ENCODE data around the gene BLOC1S1.

DNA sequence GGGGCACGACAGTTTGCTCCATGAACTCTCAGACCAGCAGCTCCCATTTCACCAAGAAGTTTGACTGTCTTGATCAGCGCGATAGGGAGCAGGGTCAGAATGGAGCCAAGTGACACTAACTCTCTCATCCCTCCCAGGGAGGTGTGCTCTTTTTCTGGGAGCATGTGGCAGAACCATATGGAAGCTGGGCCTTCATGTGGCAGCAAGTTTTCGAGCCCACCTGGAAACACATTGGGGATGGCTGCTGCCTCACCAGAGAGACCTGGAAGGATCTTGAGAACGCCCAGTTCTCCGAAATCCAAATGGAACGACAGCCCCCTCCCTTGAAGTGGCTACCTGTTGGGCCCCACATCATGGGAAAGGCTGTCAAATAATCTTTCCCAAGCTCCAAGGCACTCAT, 32.2 kb upstream of the BLOC1S1 start:
- TF ChIP-seq POLR2AphosphoS5 (IDR thresholded peaks at IDR 0.05; ENCODE audit: low read depth, low read length) (no peak), SIN3A (IDR thresholded peaks at IDR 0.05; ENCODE audit: borderline replicate concordance, insufficient read depth, low read depth, low read length) (no peak), TCF7L2 (IDR thresholded peaks at IDR 0.05; ENCODE audit: low read depth, low read length) (no peak)
- TF ChIP-seq, protein P1, sequence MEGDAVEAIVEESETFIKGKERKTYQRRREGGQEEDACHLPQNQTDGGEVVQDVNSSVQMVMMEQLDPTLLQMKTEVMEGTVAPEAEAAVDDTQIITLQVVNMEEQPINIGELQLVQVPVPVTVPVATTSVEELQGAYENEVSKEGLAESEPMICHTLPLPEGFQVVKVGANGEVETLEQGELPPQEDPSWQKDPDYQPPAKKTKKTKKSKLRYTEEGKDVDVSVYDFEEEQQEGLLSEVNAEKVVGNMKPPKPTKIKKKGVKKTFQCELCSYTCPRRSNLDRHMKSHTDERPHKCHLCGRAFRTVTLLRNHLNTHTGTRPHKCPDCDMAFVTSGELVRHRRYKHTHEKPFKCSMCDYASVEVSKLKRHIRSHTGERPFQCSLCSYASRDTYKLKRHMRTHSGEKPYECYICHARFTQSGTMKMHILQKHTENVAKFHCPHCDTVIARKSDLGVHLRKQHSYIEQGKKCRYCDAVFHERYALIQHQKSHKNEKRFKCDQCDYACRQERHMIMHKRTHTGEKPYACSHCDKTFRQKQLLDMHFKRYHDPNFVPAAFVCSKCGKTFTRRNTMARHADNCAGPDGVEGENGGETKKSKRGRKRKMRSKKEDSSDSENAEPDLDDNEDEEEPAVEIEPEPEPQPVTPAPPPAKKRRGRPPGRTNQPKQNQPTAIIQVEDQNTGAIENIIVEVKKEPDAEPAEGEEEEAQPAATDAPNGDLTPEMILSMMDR (IDR thresholded peaks at IDR 0.05), result no peak
- TF ChIP-seq, protein P2, sequence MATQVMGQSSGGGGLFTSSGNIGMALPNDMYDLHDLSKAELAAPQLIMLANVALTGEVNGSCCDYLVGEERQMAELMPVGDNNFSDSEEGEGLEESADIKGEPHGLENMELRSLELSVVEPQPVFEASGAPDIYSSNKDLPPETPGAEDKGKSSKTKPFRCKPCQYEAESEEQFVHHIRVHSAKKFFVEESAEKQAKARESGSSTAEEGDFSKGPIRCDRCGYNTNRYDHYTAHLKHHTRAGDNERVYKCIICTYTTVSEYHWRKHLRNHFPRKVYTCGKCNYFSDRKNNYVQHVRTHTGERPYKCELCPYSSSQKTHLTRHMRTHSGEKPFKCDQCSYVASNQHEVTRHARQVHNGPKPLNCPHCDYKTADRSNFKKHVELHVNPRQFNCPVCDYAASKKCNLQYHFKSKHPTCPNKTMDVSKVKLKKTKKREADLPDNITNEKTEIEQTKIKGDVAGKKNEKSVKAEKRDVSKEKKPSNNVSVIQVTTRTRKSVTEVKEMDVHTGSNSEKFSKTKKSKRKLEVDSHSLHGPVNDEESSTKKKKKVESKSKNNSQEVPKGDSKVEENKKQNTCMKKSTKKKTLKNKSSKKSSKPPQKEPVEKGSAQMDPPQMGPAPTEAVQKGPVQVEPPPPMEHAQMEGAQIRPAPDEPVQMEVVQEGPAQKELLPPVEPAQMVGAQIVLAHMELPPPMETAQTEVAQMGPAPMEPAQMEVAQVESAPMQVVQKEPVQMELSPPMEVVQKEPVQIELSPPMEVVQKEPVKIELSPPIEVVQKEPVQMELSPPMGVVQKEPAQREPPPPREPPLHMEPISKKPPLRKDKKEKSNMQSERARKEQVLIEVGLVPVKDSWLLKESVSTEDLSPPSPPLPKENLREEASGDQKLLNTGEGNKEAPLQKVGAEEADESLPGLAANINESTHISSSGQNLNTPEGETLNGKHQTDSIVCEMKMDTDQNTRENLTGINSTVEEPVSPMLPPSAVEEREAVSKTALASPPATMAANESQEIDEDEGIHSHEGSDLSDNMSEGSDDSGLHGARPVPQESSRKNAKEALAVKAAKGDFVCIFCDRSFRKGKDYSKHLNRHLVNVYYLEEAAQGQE (IDR thresholded peaks at IDR 0.05; ENCODE audit: insufficient read depth in 1 of 2, low read depth in 2 of 2, low read length in 1 of 2), result no peak

Data from Panc1 (cell line).